Trophoblast cell (in vitro differentiated cells and primary cell): ENCODE data around the gene MDM2.
A peak's percentile ranks its signal among the peaks of the same experiment; 100 is the strongest.

Experiments used
- DNase-seq, 2 donors: peaks; one replicate each; pipeline ENCODE4 v3.0.0-alpha.2; 2016
- H2AFZ ChIP-seq: 2 replicates; pipeline ENCODE4 v1.6.1; 2013; ENCODE audit warnings: low read length, moderate library complexity, mild to moderate bottlenecking; ENCODE audit not compliant: insufficient read depth, poor library complexity
- H2AK5ac ChIP-seq: 2 replicates; pipeline ENCODE4 v1.6.1; 2013; ENCODE audit warnings: mild to moderate bottlenecking, low read length
- H2BK120ac ChIP-seq: 2 replicates; pipeline ENCODE4 v1.6.1; 2013; ENCODE audit warnings: low read length, mild to moderate bottlenecking, moderate library complexity; ENCODE audit not compliant: insufficient read depth, poor library complexity
- H2BK12ac ChIP-seq: 2 replicates; pipeline ENCODE4 v1.6.1; 2013; ENCODE audit warnings: mild to moderate bottlenecking, low read length, moderate library complexity
- H2BK5ac ChIP-seq: 2 replicates; pipeline ENCODE4 v1.6.1; 2013; ENCODE audit warnings: low read length, low read depth, moderate library complexity, mild to moderate bottlenecking; ENCODE audit not compliant: poor library complexity
- H3K14ac ChIP-seq: 2 replicates; pipeline ENCODE4 v1.6.1; 2013; ENCODE audit warnings: mild to moderate bottlenecking, low read length
- H3K18ac ChIP-seq: 2 replicates; pipeline ENCODE4 v1.6.1; 2013; ENCODE audit warnings: mild to moderate bottlenecking, low read length
- H3K23ac ChIP-seq: 2 replicates; pipeline ENCODE4 v1.6.1; 2013; ENCODE audit warnings: low read length
- H3K27ac ChIP-seq: 2 replicates; pipeline ENCODE4 v1.5.1; 2013; ENCODE audit warnings: low read depth, mild to moderate bottlenecking, inconsistent platforms, low read length, moderate library complexity
- H3K27me3 ChIP-seq: 2 replicates; pipeline ENCODE4 v1.6.1; 2013; ENCODE audit warnings: inconsistent platforms, mild to moderate bottlenecking, low read length, moderate library complexity; ENCODE audit not compliant: insufficient read depth
- H3K36me3 ChIP-seq, 2 experiments: 1 replicate in 1 of 2; 2 replicates in 1 of 2; pipeline ENCODE4 v1.6.1; 2013; ENCODE audit warnings: low read length in 2 of 2, mild to moderate bottlenecking in 2 of 2, moderate library complexity in 1 of 2; ENCODE audit not compliant: insufficient read depth in 2 of 2, control insufficient read depth in 1 of 2
- H3K4ac ChIP-seq: 2 replicates; pipeline ENCODE4 v1.6.1; 2013; ENCODE audit warnings: low read depth, mild to moderate bottlenecking, low read length, moderate library complexity
- H3K4me1 ChIP-seq, 2 experiments: 1 replicate in 1 of 2; 2 replicates in 1 of 2; pipeline ENCODE4 v1.6.1; 2013; ENCODE audit warnings: low read length in 2 of 2, mild to moderate bottlenecking in 2 of 2, moderate library complexity in 1 of 2; ENCODE audit not compliant: insufficient read depth in 2 of 2, control insufficient read depth in 1 of 2
- H3K4me2 ChIP-seq: 2 replicates; pipeline ENCODE4 v1.6.1; 2013; ENCODE audit warnings: inconsistent platforms, mild to moderate bottlenecking, low read length, moderate library complexity
- H3K4me3 ChIP-seq: 2 replicates; pipeline ENCODE4 v1.5.1; 2013; ENCODE audit warnings: mild to moderate bottlenecking, low read depth, low read length, inconsistent platforms
- H3K79me1 ChIP-seq: one replicate; pipeline ENCODE4 v1.6.1; 2013; ENCODE audit warnings: low read length
- H3K79me2 ChIP-seq: 2 replicates; pipeline ENCODE4 v1.6.1; 2013; ENCODE audit warnings: low read length, mild to moderate bottlenecking; ENCODE audit not compliant: control insufficient read depth, insufficient read depth, poor library complexity
- H3K9ac ChIP-seq: 2 replicates; pipeline ENCODE4 v1.6.1; 2013; ENCODE audit warnings: mild to moderate bottlenecking, low read length
- H3K9me3 ChIP-seq: 2 replicates; pipeline ENCODE4 v1.6.1; 2013; ENCODE audit warnings: low read depth, mild to moderate bottlenecking, control low read depth, inconsistent platforms, low read length; ENCODE audit not compliant: insufficient read depth
- H4K12ac ChIP-seq: 2 replicates; pipeline ENCODE4 v1.6.1; 2013; ENCODE audit warnings: low read depth, mild to moderate bottlenecking, low read length, moderate library complexity
- H4K8ac ChIP-seq: 2 replicates; pipeline ENCODE4 v1.6.1; 2013; ENCODE audit warnings: low read depth, mild to moderate bottlenecking, low read length, moderate library complexity
- H4K91ac ChIP-seq: one replicate; pipeline ENCODE4 v1.6.1; 2013; ENCODE audit warnings: low read depth, mild to moderate bottlenecking, low read length, moderate library complexity
- WGBS: extraction: QIAGEN DNeasy Blood & Tissue Kit; methylation state at CpG from one replicate; pipeline ENCODE4 v1.1.7; 2013; ENCODE audit warnings: missing lambda C conversion rate; ENCODE audit not compliant: insufficient read length, insufficient coverage; ENCODE audit errors: extremely low coverage; 5-methylcytosine and 5-hydroxymethylcytosine counted together

The MDM2 gene

DNA sequence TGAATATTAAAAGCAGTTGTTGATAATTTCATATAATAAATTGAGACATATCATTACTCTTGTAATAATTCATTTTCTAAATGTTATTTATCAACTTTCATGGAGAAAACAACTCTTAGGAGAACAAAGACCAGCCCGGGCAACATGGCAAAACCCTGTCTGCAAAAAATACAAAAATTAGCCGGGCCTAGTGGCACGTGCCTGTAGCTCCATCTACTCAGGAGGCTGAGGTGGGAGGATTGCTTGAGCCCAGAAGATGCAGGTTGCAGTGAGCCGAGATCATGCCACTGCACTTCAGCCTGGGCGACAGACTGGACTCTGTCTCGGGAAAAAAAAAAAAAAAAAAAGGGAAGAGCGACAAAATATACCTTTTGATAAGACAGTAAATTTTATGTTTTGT, 40.8 kb upstream of the MDM2 start:
- Histone ChIP-seq H2BK120ac (no peak overlapping the region), H4K91ac (no peak overlapping the region), H3K4me3 (no peak overlapping the region), H4K8ac (no peak overlapping the region), H3K18ac (no peak overlapping the region), H3K4ac (no peak overlapping the region), H4K12ac (no peak overlapping the region), H3K4me1 (no peaks in the 10 kb centered on the region), H2AK5ac (no peak overlapping the region), H3K79me1 (no peaks in the 10 kb centered on the region), H3K9ac (no peak overlapping the region), H3K79me2 (no peaks in the 10 kb centered on the region), H2BK5ac (no peak overlapping the region), H3K23ac (no peak overlapping the region), H3K14ac (no peak overlapping the region), H2BK12ac (no peak overlapping the region), H3K36me3 (peaks cover 5 to 11% of the 10 kb centered on the region in 2 experiments), H3K27me3 (no peaks in the 10 kb centered on the region), H2AFZ (no peak overlapping the region), H3K4me2 (no peak overlapping the region), H3K9me3 (no peaks in the 10 kb centered on the region), H3K27ac (no peak overlapping the region)
- no CpG with 5 or more reads among the region's 7 CpGs for WGBS
- DNase-seq = no peak

DNA sequence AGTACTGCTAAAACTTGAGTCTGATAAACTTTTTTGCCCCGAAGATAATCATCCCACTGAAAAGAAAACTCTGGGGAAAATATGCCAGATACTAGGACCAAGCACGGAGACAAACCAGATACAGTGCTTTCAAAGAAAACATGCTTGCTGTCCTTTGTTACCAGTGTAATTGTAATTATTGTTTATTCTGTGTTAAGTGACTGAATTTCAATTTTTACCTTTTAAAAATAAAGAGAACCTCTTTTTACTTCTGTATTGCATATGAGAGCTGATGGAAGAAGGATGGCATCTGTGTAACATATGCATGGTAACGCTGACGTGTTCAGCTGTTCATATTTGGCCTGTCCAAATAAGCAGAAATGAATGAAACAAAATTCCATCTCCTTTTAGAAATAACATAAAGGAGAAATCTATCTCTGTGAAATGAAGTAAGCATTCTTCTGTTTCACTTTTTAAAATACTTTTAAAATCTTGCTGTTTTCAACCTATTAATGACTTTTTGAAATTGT, 39.5 kb upstream of the MDM2 start:
- H3K18ac ChIP-seq = no peak overlapping the region
- no peak overlapping the region for H3K23ac ChIP-seq
- no peak overlapping the region for H3K4me3 ChIP-seq
- WGBS = no CpG with 5 or more reads among the region's 4 CpGs
- no peak overlapping the region for H2BK5ac ChIP-seq
- no peak overlapping the region for H2BK12ac ChIP-seq
- no peaks in the 10 kb centered on the region for H3K4me1 ChIP-seq
- H2BK120ac ChIP-seq = no peak overlapping the region
- H3K79me1 ChIP-seq = no peaks in the 10 kb centered on the region
- no peaks in the 10 kb centered on the region for H3K79me2 ChIP-seq
- no peaks in the 10 kb centered on the region for H3K9me3 ChIP-seq
- H3K4me2 ChIP-seq = no peak overlapping the region
- no peak overlapping the region for H3K14ac ChIP-seq
- no peaks in the 10 kb centered on the region for H3K27me3 ChIP-seq
- H3K9ac ChIP-seq = no peak overlapping the region
- no peak overlapping the region for H2AK5ac ChIP-seq
- DNase-seq = no peak
- H3K36me3 ChIP-seq = peaks cover 4 to 5% of the 10 kb centered on the region in 2 experiments
- no peak overlapping the region for H3K4ac ChIP-seq
- H4K8ac ChIP-seq = no peak overlapping the region
- no peak overlapping the region for H2AFZ ChIP-seq
- H3K27ac ChIP-seq = no peak overlapping the region
- no peak overlapping the region for H4K12ac ChIP-seq
- H4K91ac ChIP-seq = no peak overlapping the region

DNA sequence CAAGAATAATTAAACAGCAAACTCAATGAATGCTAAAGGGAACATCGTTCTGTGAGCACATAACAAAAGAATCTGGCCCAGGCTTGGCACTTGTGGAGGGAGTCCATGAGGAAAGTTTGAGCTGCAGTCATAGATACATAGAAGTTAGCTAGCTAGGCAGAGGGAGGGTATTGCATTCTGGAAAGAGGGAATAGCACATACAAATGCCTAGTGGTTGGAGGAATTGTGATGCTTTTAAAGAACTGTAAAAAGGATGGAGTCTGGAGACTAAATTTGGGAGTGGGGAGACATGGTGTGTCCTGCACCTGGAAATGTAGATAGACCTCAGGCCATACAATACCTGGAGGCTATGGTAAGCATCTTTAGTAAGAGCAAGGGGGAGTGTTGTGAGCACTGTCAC, 38.0 kb upstream of the MDM2 start:
- WGBS = no CpG with 5 or more reads among the region's 1 CpG
- Histone ChIP-seq H4K8ac (no peak overlapping the region), H3K9me3 (no peaks in the 10 kb centered on the region), H2AFZ (no peak overlapping the region), H2BK5ac (no peak overlapping the region), H3K27ac (no peak overlapping the region), H2BK12ac (no peak overlapping the region), H3K79me2 (no peaks in the 10 kb centered on the region), H3K79me1 (no peaks in the 10 kb centered on the region), H4K12ac (no peak overlapping the region), H3K4me2 (no peak overlapping the region), H3K27me3 (no peaks in the 10 kb centered on the region), H3K23ac (no peak overlapping the region), H2BK120ac (no peak overlapping the region), H3K4me3 (no peak overlapping the region), H3K36me3 (peaks cover 1 to 3% of the 10 kb centered on the region in 2 experiments), H3K18ac (no peak overlapping the region), H3K14ac (no peak overlapping the region), H3K4ac (no peak overlapping the region), H3K4me1 (no peaks in the 10 kb centered on the region), H2AK5ac (no peak overlapping the region), H4K91ac (no peak overlapping the region), H3K9ac (no peak overlapping the region)
- DNase-seq = no peak

DNA sequence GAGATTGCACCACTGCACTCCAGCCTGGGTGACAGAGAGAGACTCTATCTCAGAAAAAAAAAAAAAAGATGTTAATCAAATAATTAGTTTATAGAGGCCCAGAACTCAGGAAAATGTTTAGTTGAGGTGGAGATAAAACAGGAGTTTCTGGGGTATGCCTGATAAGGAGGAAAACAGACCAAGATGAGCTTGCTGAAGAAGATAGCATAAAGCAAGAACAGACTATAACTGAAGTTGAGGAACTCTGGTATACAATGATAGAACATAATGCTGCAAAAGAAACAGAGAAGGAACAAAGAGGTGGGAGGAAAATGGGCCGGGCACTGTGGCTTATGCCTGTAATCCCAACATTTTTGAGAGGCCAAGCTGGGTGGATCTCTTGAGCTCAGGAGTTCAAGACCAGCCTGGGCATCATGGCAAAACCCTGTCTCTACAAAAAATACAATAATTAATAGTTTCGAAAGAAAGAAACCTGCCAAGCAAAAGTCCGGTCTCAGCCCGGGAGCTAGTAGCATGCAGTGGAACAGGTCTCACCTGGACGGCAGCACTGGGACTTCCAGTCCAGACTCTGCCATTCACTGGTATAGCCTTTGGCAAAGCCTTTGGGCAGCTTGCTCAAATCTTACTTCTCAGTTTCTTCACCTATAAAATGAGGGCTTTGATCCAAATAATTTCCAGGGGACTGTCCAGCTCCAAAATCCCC, 36.6 kb upstream of the MDM2 start:
- DNase-seq = peak; percentile 81 to 86

More for the DNA sequence above, 36.6 kb upstream of the MDM2 start:
- H3K4me2 ChIP-seq = no peak overlapping the region
- no peak overlapping the region for H4K91ac ChIP-seq
- H4K8ac ChIP-seq = no peak overlapping the region
- H3K14ac ChIP-seq = no peak overlapping the region
- H3K4me1 ChIP-seq = no peaks in the 10 kb centered on the region
- H3K18ac ChIP-seq = no peak overlapping the region
- no peaks in the 10 kb centered on the region for H3K9me3 ChIP-seq
- H2BK12ac ChIP-seq = no peak overlapping the region
- H3K27ac ChIP-seq = no peak overlapping the region
- H3K23ac ChIP-seq = no peak overlapping the region
- WGBS = no CpG with 5 or more reads among the region's 5 CpGs
- no peak overlapping the region for H2BK120ac ChIP-seq
- no peaks in the 10 kb centered on the region for H3K79me2 ChIP-seq
- no peak overlapping the region for H3K4ac ChIP-seq
- H3K79me1 ChIP-seq = no peaks in the 10 kb centered on the region
- no peak overlapping the region for H4K12ac ChIP-seq
- no peak overlapping the region for H3K4me3 ChIP-seq
- H3K27me3 ChIP-seq = no peaks in the 10 kb centered on the region
- peaks cover 1 to 2% of the 10 kb centered on the region in 2 experiments for H3K36me3 ChIP-seq
- no peak overlapping the region for H2BK5ac ChIP-seq
- H3K9ac ChIP-seq = no peak overlapping the region
- H2AK5ac ChIP-seq = no peak overlapping the region
- no peak overlapping the region for H2AFZ ChIP-seq
